ENCODE measurements around the gene CCDC149. TPM values are rescaled to one million over a fixed set of nuclear protein-coding genes. Genes with fewer than 3 reads are reported as not detected.

CCDC149 gene
- total and polyA plus RNA-seq, 5 donors from 2014 or later, result not detected

DNA sequence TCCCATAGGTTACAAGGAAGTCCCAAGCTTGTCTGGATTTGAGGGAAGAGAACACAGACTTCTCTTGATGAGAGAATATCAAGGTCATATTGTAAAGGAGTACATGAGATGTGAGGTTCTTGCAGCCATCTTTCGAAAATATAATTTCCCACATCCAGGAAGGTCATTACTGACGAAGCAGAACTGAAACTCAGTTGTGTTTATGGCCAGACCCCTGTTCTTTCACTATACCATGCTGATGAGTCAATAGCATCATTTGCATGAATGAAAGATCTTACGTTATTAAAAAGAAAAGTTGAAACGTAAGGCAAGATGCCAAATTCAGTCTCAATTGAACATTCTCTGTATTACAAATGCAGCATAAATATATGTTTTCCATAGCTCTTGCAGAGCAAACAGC is 14.2 kb upstream of the CCDC149 start:
- ATAC-seq (ENCODE audit: low read depth in 2 of 2), result no peak
- H3K4me1 Mint-ChIP-seq, result no peaks in the 10 kb centered on the region
- Histone ChIP-seq H3K27ac (ENCODE audit: insufficient read depth, low read length, poor library complexity, severe bottlenecking) (no peak overlapping the region), H3K9me3 (ENCODE audit: control insufficient read depth in 2 of 2, low read length in 2 of 2) (no peaks in the 10 kb centered on the region), H3K4me3 (ENCODE audit: low read depth, low read length) (no peak overlapping the region), H3K36me3 (ENCODE audit: control insufficient read depth, insufficient read depth, low read length) (no peaks in the 10 kb centered on the region), H3K27me3 (ENCODE audit: control insufficient read depth, insufficient read depth, low read length) (no peaks in the 10 kb centered on the region), H3K4me1 (ENCODE audit: control insufficient read depth, insufficient read depth, low read length, poor library complexity, severe bottlenecking) (no peaks in the 10 kb centered on the region)
- no peak overlapping the region for H3K27ac Mint-ChIP-seq
- H3K36me3 Mint-ChIP-seq, result no peaks in the 10 kb centered on the region
- peaks cover 0 to 7% (median 0%) of the 10 kb centered on the region in 7 donors for H3K9me3 Mint-ChIP-seq
- H3K27me3 Mint-ChIP-seq, result peaks cover 5% of the 10 kb centered on the region
- no peak for DNase-seq
- H3K4me3 Mint-ChIP-seq, result no peak overlapping the region

DNA sequence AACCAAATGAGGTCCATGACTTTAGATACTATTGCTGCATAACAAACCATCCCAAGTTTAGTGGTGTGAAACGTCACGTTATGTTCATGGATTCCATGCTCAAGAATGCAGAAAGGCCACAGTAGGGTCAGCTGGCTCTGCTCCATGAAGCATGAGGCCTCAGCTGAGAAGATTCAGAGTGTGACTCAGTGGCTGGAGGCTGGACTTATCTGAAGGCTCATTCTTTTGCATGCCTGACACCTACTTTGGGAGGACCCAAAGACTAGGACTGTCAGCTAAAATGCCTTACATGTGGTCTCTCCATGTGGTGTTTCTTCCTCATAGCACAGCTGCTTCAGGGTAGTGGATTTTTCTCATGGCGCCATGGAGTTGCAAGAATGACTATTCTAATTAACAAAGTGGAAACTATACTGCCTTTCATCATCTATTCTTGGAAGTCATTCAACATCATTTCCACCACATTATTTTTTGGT is 11.5 kb upstream of the CCDC149 start:
- peaks cover 5% of the 10 kb centered on the region for H3K27me3 Mint-ChIP-seq
- H3K4me3 ChIP-seq (ENCODE audit: low read depth, low read length), result no peak overlapping the region
- H3K9me3 Mint-ChIP-seq, result peaks cover 0 to 7% (median 2%) of the 10 kb centered on the region in 7 donors
- H3K4me3 Mint-ChIP-seq, result no peak overlapping the region
- no peak overlapping the region for H3K27ac ChIP-seq (ENCODE audit: insufficient read depth, low read length, poor library complexity, severe bottlenecking)
- H3K36me3 ChIP-seq (ENCODE audit: control insufficient read depth, insufficient read depth, low read length), result no peaks in the 10 kb centered on the region
- no peaks in the 10 kb centered on the region for H3K4me1 Mint-ChIP-seq
- no peaks in the 10 kb centered on the region for H3K36me3 Mint-ChIP-seq
- no peaks in the 10 kb centered on the region for H3K9me3 ChIP-seq (ENCODE audit: control insufficient read depth in 2 of 2, low read length in 2 of 2)
- H3K27me3 ChIP-seq (ENCODE audit: control insufficient read depth, insufficient read depth, low read length), result peaks cover 1% of the 10 kb centered on the region
- ATAC-seq (ENCODE audit: low read depth in 2 of 2) (no peak), DNase-seq (no peak)
- no peaks in the 10 kb centered on the region for H3K4me1 ChIP-seq (ENCODE audit: control insufficient read depth, insufficient read depth, low read length, poor library complexity, severe bottlenecking)
- H3K27ac Mint-ChIP-seq, result no peak overlapping the region

DNA sequence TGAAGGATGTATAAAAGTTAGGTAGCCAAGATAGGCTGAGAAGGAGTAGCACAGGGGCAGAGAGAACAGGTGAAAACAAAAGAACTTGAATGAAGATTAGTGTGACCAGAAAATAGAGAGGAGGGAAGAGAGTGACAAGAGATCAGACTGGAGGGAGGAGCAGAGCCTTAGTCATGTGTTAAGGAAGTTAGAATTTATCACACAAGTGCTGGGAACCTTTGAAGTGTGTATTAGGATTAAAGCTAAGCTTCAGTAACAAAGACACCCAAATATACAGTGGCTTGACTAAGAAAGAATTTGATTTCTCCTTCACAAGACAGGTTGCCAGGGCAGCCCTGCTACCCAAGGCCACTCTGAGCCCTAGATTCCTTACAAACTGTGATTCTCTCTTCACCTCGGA is 10.7 kb upstream of the CCDC149 start:
- no peak overlapping the region for H3K27ac Mint-ChIP-seq
- H3K4me3 Mint-ChIP-seq, result no peak overlapping the region
- H3K9me3 ChIP-seq (ENCODE audit: control insufficient read depth in 2 of 2, low read length in 2 of 2), result no peaks in the 10 kb centered on the region
- DNase-seq, result no peak
- peaks cover 1% of the 10 kb centered on the region for H3K27me3 ChIP-seq (ENCODE audit: control insufficient read depth, insufficient read depth, low read length)
- no peak overlapping the region for H3K4me3 ChIP-seq (ENCODE audit: low read depth, low read length)
- H3K4me1 Mint-ChIP-seq, result no peaks in the 10 kb centered on the region
- ATAC-seq (ENCODE audit: low read depth in 2 of 2), result no peak
- no peaks in the 10 kb centered on the region for H3K36me3 ChIP-seq (ENCODE audit: control insufficient read depth, insufficient read depth, low read length)
- H3K36me3 Mint-ChIP-seq, result no peaks in the 10 kb centered on the region
- no peak overlapping the region for H3K27ac ChIP-seq (ENCODE audit: insufficient read depth, low read length, poor library complexity, severe bottlenecking)
- no peaks in the 10 kb centered on the region for H3K4me1 ChIP-seq (ENCODE audit: control insufficient read depth, insufficient read depth, low read length, poor library complexity, severe bottlenecking)
- H3K27me3 Mint-ChIP-seq, result peaks cover 11% of the 10 kb centered on the region
- H3K9me3 Mint-ChIP-seq, result peaks cover 0 to 9% (median 2%) of the 10 kb centered on the region in 7 donors

DNA sequence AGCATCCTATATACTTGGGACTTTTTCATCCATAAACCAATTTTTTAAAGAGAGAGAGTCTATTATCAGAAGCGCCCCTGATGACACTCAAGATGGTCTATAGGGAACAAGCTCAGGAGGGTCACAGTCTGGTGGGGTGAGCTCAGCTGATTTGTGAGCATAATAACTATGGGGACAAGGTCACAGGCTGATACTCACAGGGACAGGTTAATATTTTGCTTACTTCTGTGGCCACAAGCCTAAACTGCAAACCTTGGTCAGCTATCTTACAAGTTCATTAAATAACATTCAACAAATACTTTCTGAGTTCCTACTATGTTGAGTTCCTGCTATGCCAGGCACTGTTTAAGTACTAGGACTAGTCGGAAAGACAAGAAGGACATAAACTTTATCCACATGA is 10.2 kb upstream of the CCDC149 start:
- no peaks in the 10 kb centered on the region for H3K36me3 ChIP-seq (ENCODE audit: control insufficient read depth, insufficient read depth, low read length)
- peaks cover 0 to 9% (median 2%) of the 10 kb centered on the region in 7 donors for H3K9me3 Mint-ChIP-seq
- no peak overlapping the region for H3K4me3 ChIP-seq (ENCODE audit: low read depth, low read length)
- no peak overlapping the region for H3K4me3 Mint-ChIP-seq
- no peak overlapping the region for H3K27ac Mint-ChIP-seq
- no peak overlapping the region for H3K27ac ChIP-seq (ENCODE audit: insufficient read depth, low read length, poor library complexity, severe bottlenecking)
- ATAC-seq (ENCODE audit: low read depth in 2 of 2) (no peak), DNase-seq (no peak)
- H3K4me1 ChIP-seq (ENCODE audit: control insufficient read depth, insufficient read depth, low read length, poor library complexity, severe bottlenecking), result no peaks in the 10 kb centered on the region
- H3K4me1 Mint-ChIP-seq, result no peaks in the 10 kb centered on the region
- no peaks in the 10 kb centered on the region for H3K9me3 ChIP-seq (ENCODE audit: control insufficient read depth in 2 of 2, low read length in 2 of 2)
- peaks cover 11% of the 10 kb centered on the region for H3K27me3 Mint-ChIP-seq
- peaks cover 1% of the 10 kb centered on the region for H3K27me3 ChIP-seq (ENCODE audit: control insufficient read depth, insufficient read depth, low read length)
- no peaks in the 10 kb centered on the region for H3K36me3 Mint-ChIP-seq

DNA sequence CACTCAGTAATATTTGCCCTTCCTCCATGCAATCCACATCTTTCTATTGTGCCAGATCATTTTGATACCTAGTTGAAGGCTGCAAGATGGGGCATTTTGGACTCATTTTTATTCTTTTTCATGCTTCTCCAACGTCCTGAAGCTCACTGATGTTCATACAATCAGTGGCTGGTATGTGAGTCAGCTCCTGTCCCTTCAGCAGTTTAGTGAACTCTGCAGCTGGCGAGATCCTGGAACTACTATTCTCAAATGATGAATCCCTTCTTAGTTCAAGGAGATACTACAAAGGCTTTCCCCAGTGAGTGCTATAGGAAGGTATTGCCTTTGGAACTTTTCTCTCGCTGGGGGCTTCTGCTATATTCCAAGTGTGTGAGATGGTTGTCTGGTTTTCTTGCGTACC is 9.6 kb upstream of the CCDC149 start:
- no peak overlapping the region for H3K4me3 ChIP-seq (ENCODE audit: low read depth, low read length)
- H3K36me3 ChIP-seq (ENCODE audit: control insufficient read depth, insufficient read depth, low read length), result no peaks in the 10 kb centered on the region
- peaks cover 1% of the 10 kb centered on the region for H3K27me3 ChIP-seq (ENCODE audit: control insufficient read depth, insufficient read depth, low read length)
- no peaks in the 10 kb centered on the region for H3K4me1 Mint-ChIP-seq
- no peaks in the 10 kb centered on the region for H3K36me3 Mint-ChIP-seq
- H3K27me3 Mint-ChIP-seq, result peaks cover 11% of the 10 kb centered on the region
- ATAC-seq (ENCODE audit: low read depth in 2 of 2) (no peak), DNase-seq (no peak)
- no peaks in the 10 kb centered on the region for H3K9me3 ChIP-seq (ENCODE audit: control insufficient read depth in 2 of 2, low read length in 2 of 2)
- no peak overlapping the region for H3K27ac ChIP-seq (ENCODE audit: insufficient read depth, low read length, poor library complexity, severe bottlenecking)
- no peaks in the 10 kb centered on the region for H3K4me1 ChIP-seq (ENCODE audit: control insufficient read depth, insufficient read depth, low read length, poor library complexity, severe bottlenecking)
- no peak overlapping the region for H3K27ac Mint-ChIP-seq
- H3K4me3 Mint-ChIP-seq, result no peak overlapping the region
- peaks cover 0 to 9% (median 2%) of the 10 kb centered on the region in 7 donors for H3K9me3 Mint-ChIP-seq

DNA sequence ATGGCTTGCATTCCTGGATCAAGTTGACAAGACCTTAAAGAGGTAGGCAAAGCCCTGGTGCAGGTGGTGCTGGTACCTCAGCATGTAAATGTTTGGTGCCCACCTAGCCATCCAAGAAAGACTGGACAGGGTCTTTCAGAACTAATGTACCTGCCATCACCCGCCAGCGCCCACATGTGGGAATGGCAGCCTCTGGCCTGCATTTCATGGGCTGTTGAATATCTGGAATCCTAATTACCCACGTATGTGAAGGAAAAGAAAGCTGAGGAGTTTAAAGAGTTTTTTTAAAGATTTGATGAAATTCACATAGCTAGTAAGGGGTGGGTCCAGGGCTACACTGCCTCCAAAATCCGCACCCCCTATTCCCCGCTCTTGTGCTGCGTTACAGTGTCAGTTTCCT is 8.6 kb upstream of the CCDC149 start:
- H3K4me1 Mint-ChIP-seq, result no peaks in the 10 kb centered on the region
- no peaks in the 10 kb centered on the region for H3K36me3 Mint-ChIP-seq
- peaks cover 1% of the 10 kb centered on the region for H3K27me3 ChIP-seq (ENCODE audit: control insufficient read depth, insufficient read depth, low read length)

DNA sequence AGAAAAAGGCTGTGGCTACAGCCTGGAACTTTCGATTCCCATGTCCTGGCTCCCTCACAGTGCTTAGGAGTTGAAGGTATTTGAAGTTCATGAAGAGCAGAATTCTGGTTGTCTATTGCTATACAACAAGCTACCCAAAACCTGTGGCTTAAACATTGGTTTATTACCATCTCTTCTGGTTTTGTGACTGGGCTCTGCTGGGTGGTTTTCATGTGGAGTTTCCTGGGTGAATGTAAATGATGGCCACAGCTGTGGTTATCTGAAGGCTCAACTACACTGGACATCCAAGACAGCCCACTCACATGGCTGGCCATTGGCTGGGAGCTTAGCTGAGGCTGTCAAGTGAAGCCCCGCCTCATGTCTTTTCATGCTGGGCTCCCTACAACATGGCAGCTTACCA is 7.2 kb upstream of the CCDC149 start:
- DNase-seq (no peak), ATAC-seq (ENCODE audit: low read depth in 2 of 2) (no peak)
- no peak overlapping the region for H3K27ac ChIP-seq (ENCODE audit: insufficient read depth, low read length, poor library complexity, severe bottlenecking)
- Mint-ChIP-seq H3K4me3 (no peak overlapping the region), H3K36me3 (no peaks in the 10 kb centered on the region), H3K27ac (no peak overlapping the region), H3K27me3 (peaks cover 21% of the 10 kb centered on the region), H3K9me3 (peaks cover 0 to 9% (median 2%) of the 10 kb centered on the region in 7 donors), H3K4me1 (no peaks in the 10 kb centered on the region)
- H3K36me3 ChIP-seq (ENCODE audit: control insufficient read depth, insufficient read depth, low read length), result no peaks in the 10 kb centered on the region
- no peaks in the 10 kb centered on the region for H3K9me3 ChIP-seq (ENCODE audit: control insufficient read depth in 2 of 2, low read length in 2 of 2)
- H3K27me3 ChIP-seq (ENCODE audit: control insufficient read depth, insufficient read depth, low read length), result peaks cover 1% of the 10 kb centered on the region
- H3K4me1 ChIP-seq (ENCODE audit: control insufficient read depth, insufficient read depth, low read length, poor library complexity, severe bottlenecking), result no peaks in the 10 kb centered on the region
- H3K4me3 ChIP-seq (ENCODE audit: low read depth, low read length), result no peak overlapping the region

More for the DNA sequence above, 8.6 kb upstream of the CCDC149 start:
- Mint-ChIP-seq H3K27me3 (peaks cover 12% of the 10 kb centered on the region), H3K27ac (no peak overlapping the region), H3K9me3 (peaks cover 0 to 9% (median 2%) of the 10 kb centered on the region in 7 donors), H3K4me3 (no peak overlapping the region)
- DNase-seq (no peak), ATAC-seq (ENCODE audit: low read depth in 2 of 2) (no peak)
- no peak overlapping the region for H3K27ac ChIP-seq (ENCODE audit: insufficient read depth, low read length, poor library complexity, severe bottlenecking)
- no peak overlapping the region for H3K4me3 ChIP-seq (ENCODE audit: low read depth, low read length)
- no peaks in the 10 kb centered on the region for H3K9me3 ChIP-seq (ENCODE audit: control insufficient read depth in 2 of 2, low read length in 2 of 2)
- H3K36me3 ChIP-seq (ENCODE audit: control insufficient read depth, insufficient read depth, low read length), result no peaks in the 10 kb centered on the region
- no peaks in the 10 kb centered on the region for H3K4me1 ChIP-seq (ENCODE audit: control insufficient read depth, insufficient read depth, low read length, poor library complexity, severe bottlenecking)

DNA sequence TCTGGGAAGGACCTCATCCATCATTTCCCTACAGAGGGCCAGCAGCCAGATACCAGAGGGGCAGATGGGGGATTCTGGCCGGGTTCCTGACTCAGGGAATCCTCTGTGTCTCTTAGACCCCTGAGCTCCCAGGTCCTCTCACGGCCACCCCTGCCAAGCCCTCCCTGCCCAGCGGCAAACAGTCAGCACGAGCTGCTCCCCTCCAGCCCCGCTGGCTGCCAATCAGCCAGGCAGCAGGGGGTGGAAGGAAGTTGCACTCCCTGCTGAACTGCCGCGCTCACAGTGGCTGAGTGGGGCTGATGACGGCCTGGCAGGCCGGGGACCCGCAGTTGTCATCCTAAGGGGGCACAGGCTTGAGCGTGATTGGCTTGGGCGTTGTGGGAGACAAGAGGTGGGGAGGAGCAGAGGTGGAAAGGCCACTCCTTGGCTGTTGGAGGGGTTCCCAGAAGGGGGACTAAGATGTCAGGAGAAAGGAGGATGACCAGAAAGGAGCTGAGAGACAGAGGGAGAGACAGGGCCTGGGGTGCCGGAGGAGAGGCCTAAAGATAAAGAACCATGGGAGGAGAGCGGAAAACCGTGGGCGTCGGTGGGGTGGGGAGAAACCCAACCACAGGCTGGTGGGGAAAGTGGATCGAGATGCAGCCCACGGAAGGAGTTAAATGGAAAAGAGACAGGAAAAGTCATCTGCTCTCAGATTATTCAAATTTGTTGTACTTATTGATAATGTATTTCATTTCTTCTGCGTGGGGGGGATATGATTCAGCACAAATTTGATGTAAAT is 4.4 kb upstream of the CCDC149 start:
- peaks cover 12% of the 10 kb centered on the region for H3K27me3 ChIP-seq (ENCODE audit: control insufficient read depth, insufficient read depth, low read length)
- peaks cover 39% of the 10 kb centered on the region for H3K27me3 Mint-ChIP-seq
- peaks cover 0 to 8% (median 3%) of the 10 kb centered on the region in 7 donors for H3K9me3 Mint-ChIP-seq
- H3K4me1 Mint-ChIP-seq, result peaks cover 0 to 2% (median 0%) of the 10 kb centered on the region in 4 donors
- ATAC-seq (ENCODE audit: low read depth in 2 of 2) (no peak), DNase-seq (no peak)
- no peaks in the 10 kb centered on the region for H3K9me3 ChIP-seq (ENCODE audit: control insufficient read depth in 2 of 2, low read length in 2 of 2)
- no peak overlapping the region for H3K4me3 ChIP-seq (ENCODE audit: low read depth, low read length)
- no peak overlapping the region for H3K27ac ChIP-seq (ENCODE audit: insufficient read depth, low read length, poor library complexity, severe bottlenecking)
- H3K36me3 ChIP-seq (ENCODE audit: control insufficient read depth, insufficient read depth, low read length), result no peaks in the 10 kb centered on the region
- H3K36me3 Mint-ChIP-seq, result no peaks in the 10 kb centered on the region
- peak overlapping the region in 1 of 4 donors; percentile 46 for H3K4me3 Mint-ChIP-seq
- H3K27ac Mint-ChIP-seq, result no peak overlapping the region
- H3K4me1 ChIP-seq (ENCODE audit: control insufficient read depth, insufficient read depth, low read length, poor library complexity, severe bottlenecking), result no peaks in the 10 kb centered on the region
